ENCODE results near the gene PERM1. TPM values are rescaled to one million over a fixed set of nuclear protein-coding genes. Genes with fewer than 3 reads are reported as not detected.

Gene PERM1
- total and polyA plus RNA-seq, 4 donors = under 0.01 to 0.06 TPM; not detected in 2

GRCh38 chr1:965526-966134 lies 16.3 kb downstream of the PERM1 start:
- no peak overlapping the region for H3K9ac ChIP-seq (ENCODE audit: low read depth in 1 of 2, low read length in 2 of 2)
- no peak overlapping the region for H3K27ac ChIP-seq (ENCODE audit: low read depth in 1 of 2, low read length in 2 of 2)

GRCh38 chr1:964691-965525 lies 17.0 kb downstream of the PERM1 start:
- Histone ChIP-seq H3K4me1 (ENCODE audit: control insufficient read depth in 4 of 4, insufficient read depth in 4 of 4, low read length in 3 of 4) (peaks cover 3 to 22% (median 15%) of the 10 kb centered on the region in 4 donors), H3K9me3 (ENCODE audit: control insufficient read depth in 4 of 4, low read length in 3 of 4) (no peaks in the 10 kb centered on the region), H3K27ac (ENCODE audit: low read depth in 1 of 2, low read length in 2 of 2) (no peak overlapping the region), H3K9ac (ENCODE audit: low read depth in 1 of 2, low read length in 2 of 2) (no peak overlapping the region), H3K27me3 (ENCODE audit: control insufficient read depth in 4 of 4, insufficient read depth in 4 of 4, low read length in 3 of 4) (peaks cover 0 to 3% (median 0%) of the 10 kb centered on the region in 4 donors), H3K36me3 (ENCODE audit: control insufficient read depth in 4 of 4, insufficient read depth in 3 of 4, low read depth in 1 of 4, low read length in 3 of 4) (peaks cover 0 to 6% (median 0%) of the 10 kb centered on the region in 4 donors), H3K4me3 (ENCODE audit: low read depth in 1 of 3, low read length in 3 of 3) (no peak overlapping the region)
- 96% methylated on average over 43 of the region's 51 CpGs for WGBS
- DNase-seq (ENCODE audit: low spot score) = no peak
- no peak for TF ChIP-seq MAX (IDR thresholded peaks at IDR 0.05)
- no peak for TF ChIP-seq GABPA (IDR thresholded peaks at IDR 0.05 in 1 of 2, conservative IDR thresholded peaks at IDR 0.05 in 1 of 2)
- no peak for TF ChIP-seq CTCF (IDR thresholded peaks at IDR 0.05; ENCODE audit: low read depth, low read length, missing input control)
- no peak for TF ChIP-seq ZBTB33 (IDR thresholded peaks at IDR 0.05)
- TF ChIP-seq HNF4A (conservative IDR thresholded peaks at IDR 0.05) = no peak
- TF ChIP-seq SP1 (IDR thresholded peaks at IDR 0.05) = no peak
- no peak for TF ChIP-seq JUND (IDR thresholded peaks at IDR 0.05)
- no peak for TF ChIP-seq FOXA1 (IDR thresholded peaks at IDR 0.05)
- no peak for TF ChIP-seq FOXA2 (IDR thresholded peaks at IDR 0.05)
- TF ChIP-seq EGR1 (IDR thresholded peaks at IDR 0.05; ENCODE audit: low read depth in 2 of 2) = no peak

More at GRCh38 chr1:965526-966134, 16.3 kb downstream of the PERM1 start:
- H3K9me3 ChIP-seq (ENCODE audit: control insufficient read depth in 4 of 4, low read length in 3 of 4) = no peaks in the 10 kb centered on the region
- peaks cover 3 to 22% (median 15%) of the 10 kb centered on the region in 4 donors for H3K4me1 ChIP-seq (ENCODE audit: control insufficient read depth in 4 of 4, insufficient read depth in 4 of 4, low read length in 3 of 4)
- TF ChIP-seq NR2F2 (IDR thresholded peaks at IDR 0.05) (no peak), REST (IDR thresholded peaks at IDR 0.05) (no peak), ATF3 (IDR thresholded peaks at IDR 0.05) (no peak), HNF4G (IDR thresholded peaks at IDR 0.05) (no peak), RXRA (IDR thresholded peaks at IDR 0.05) (no peak), YY1 (IDR thresholded peaks at IDR 0.05) (no peak), RAD21 (IDR thresholded peaks at IDR 0.05) (no peak), SP1 (IDR thresholded peaks at IDR 0.05) (no peak)
- DNase-seq (ENCODE audit: low spot score) = no peak
- peaks cover 0 to 6% (median 0%) of the 10 kb centered on the region in 4 donors for H3K36me3 ChIP-seq (ENCODE audit: control insufficient read depth in 4 of 4, insufficient read depth in 3 of 4, low read depth in 1 of 4, low read length in 3 of 4)
- WGBS = 88% methylated on average over 26 of the region's 26 CpGs
- no peak overlapping the region for H3K4me3 ChIP-seq (ENCODE audit: low read depth in 1 of 3, low read length in 3 of 3)
- H3K27me3 ChIP-seq (ENCODE audit: control insufficient read depth in 4 of 4, insufficient read depth in 4 of 4, low read length in 3 of 4) = peaks cover 0 to 5% (median 1%) of the 10 kb centered on the region in 4 donors

All from liver (tissue), 9 donors.